Cerebellar nuclear complex (tissue), 1 donor: ENCODE data around the gene AIG1.

Experiments
- DNase-seq, 2 experiments: peaks; one replicate each; lab custom pipeline; 2025; lab: John Stamatoyannopoulos, UW

The AIG1 gene

DNA sequence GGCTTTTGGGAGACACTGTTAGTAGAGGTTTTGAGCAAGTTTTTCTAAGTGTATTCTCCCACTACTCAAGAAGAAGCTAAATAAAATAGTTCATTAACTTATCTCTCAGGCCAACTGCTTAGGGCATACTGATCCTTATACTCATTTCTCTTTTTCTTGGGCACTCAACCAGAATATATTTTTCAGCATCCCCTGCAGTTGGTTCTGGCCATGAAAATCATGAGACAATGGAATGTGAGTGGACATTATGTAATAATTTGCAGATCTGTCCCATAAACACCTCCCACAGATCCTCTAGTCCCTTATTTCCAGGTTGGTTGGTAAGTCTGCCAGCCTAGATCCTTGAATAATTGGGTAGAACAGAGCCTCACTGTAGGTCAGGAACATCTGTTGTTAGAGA, 136.7 kb downstream of the AIG1 start:
- no peak for DNase-seq

DNA sequence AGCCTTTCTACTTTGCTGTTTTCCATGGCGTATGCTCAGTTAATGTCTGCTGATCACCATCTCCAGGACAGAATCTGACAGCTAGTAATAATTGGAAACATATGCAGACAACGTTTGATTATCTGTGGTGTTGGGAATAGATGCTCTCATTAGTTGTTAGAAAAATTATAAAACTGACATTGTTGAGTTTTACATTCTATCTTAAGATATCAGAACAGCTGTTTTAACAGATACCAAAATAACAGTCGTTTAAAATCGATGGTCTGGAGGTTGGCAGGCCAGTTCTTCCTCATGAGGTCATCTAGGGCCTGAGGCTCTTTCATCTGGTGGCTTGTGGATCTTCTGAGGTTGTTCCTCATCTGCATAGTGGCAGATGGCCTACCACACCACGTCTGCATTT, 137.6 kb downstream of the AIG1 start:
- no peak for DNase-seq

DNA sequence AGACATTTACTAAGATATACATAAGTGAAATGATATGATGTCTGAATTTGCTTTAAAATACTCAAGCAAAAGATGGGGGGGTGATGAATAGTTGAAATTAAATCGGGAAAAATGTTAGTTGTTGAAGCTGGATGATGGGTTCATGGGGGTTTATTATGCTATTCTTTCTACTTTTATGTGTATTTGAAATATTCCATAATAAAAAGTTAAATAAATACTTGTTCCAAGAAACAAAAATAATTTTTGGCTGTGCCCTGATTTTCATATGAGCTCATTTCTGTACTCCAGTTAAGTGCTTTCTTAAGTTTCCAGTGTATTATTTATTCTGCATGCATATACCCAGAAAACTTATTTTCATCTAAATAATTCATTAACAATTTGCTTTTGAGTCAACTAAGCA, 138.6 kb downstream of the AIG1 start:
- DNase-seq: no peak

DNA sequence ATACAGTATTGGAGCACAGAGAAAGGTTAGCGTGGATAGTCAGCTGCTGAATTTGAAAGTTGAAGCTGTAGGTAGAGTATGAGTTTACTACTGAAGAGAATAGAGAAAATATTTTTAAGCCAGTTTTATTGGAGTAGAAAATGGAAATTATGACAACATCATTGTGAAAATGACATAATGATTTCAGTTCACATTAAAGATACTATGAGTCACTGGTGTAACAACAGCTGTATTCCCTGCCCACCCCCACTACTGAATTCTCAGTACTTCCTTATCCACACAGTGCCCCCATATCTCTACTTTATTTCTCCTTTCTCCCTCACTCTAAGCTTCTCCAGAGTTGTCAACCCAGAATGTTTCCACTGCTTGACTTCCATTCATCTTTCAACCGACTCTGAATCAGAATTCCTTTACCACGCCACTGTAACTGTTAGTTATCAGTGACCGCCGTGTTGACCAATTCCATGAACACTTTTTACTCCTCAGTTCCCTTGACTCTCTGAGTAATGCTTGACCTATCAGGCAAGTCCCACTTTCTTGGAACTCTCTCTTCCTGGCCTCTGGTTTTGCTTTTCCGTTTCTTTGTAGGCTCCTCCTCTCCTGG, 139.6 kb downstream of the AIG1 start:
- no peak for DNase-seq

DNA sequence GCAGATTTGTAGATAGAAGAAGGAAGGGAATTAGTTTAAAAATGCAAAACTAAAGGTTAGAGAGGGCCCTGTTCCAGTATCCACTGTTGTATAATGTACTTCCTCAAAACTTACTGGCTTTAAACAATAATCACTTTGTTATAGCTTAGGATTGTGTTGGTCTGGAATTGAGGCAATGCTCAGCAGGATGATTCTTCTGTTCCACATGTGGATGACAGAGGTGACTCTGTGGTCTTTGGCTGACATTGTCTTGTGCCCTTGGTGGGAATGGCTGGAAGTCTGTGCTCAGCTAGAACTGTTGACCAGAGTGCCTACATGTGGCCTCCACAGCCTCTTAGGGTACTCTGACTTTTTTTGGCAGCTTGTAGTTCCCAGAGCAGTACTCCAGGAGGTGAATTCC, 143.4 kb downstream of the AIG1 start:
- no peak for DNase-seq

DNA sequence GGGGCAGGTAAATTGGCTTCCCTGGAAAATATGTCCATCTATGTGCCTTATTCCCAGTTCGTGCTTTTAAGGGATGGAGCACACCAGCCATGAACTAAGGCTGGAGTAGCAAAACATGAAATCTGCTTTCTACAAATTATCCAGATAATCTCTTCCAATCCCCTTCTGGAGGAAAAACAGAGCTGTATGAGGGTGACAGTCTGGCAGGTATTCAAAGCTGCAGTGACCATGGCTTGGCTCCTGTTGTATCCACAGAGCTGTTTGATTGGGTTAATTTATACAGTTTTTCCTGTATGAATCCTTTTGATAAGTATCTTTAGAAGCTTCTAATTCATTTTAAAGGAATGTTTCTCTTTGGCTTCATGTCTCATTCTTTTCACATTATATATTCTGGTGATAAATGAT, 144.4 kb downstream of the AIG1 start:
- no peak for DNase-seq

DNA sequence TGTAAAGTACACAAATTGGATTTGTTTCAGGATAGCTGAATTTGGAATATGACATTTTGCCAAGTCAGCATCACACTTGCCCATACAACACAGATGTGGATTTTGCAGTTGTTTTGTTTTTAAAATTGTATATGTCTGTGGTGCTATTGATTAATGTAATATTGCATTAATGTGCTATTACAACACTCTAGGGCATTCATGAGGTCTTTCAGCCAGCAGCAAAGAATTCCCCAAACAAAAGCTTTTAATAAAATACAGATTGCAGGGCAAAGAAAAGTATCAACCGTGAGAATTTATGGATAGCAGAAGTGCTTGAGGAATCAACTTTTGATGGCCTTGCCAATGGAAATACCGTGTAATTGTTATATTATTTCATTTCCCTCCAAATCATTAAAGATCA, 144.9 kb downstream of the AIG1 start:
- no peak for DNase-seq

DNA sequence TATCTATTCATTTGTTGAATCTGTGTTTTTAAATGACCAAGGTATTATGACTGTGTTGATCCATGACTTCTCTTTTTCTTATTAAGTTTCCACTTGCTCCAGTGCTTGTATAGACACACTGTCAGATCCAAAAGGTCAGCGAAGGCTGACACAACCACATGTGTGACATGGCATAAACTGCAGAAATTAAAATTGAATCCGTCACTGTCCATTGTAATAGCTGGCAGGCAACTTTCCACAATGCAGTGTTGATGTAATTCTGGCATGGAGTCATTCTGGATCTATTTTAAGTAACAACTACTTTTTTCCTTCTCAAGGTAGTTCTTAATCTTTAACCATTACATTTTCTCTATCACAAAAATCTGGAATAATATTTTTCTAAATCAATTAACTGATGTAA, 145.3 kb downstream of the AIG1 start:
- no peak for DNase-seq

DNA sequence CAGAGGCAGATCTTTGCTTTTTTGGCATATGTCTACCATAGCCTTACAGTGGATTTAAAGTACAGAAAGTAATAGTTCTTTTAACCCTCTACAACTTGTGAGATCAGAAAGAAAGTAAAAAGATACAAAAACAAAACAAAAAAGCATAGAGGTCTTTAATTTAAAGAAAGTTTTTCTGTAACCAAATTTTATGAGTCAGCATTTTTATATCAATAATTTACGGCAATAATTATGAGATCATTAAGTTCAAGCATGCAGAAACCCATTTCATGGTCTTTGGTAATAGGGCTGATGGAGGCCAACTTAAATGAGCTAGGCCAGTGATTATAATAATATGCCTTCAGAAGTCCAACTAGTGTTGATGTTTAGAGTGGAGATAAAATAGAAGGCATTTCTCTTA, 145.9 kb downstream of the AIG1 start:
- DNase-seq: no peak

DNA sequence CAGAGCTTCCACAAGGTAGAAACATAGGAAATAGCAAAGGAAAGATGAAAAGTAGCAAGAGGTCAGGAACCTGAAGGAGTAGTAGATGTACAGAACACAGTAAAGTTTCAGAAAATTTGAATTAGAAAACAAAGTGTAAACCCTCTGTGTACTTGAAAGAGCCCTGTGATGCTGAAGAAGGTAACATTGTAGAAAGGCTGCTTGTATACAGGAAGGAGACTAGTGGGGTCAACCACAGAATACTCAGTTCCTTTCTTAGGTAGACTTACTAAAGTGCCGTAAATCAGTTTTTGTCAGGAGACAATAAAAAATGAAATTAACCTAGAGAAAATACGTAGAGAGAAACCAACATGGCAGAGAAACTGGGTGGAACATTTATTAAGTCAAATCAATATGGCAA, 149.7 kb downstream of the AIG1 start:
- DNase-seq: no peak

DNA sequence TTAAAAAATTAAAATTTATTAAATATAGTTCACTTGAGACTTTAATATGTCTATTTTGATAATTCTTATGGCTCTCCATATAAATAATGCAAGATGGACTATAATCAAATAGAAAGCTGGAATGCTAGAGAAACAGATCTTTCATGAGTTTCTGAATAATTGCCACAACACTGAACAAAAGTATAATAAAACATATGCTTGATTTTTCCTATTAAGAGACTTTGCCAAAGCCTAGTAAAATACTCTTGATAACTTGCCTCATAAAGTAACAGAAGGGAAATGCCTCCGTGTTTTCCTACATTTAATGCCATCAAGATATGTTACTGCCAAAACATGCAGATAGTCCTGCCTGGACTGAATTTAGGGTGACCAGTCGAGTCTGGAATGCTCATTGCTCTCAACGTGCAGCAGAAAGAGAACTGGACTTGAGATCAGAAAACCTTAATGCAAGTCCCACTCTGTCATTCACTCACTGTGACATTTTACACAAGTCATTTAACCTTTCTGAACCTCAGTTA, 153.2 kb downstream of the AIG1 start:
- DNase-seq: no peak

DNA sequence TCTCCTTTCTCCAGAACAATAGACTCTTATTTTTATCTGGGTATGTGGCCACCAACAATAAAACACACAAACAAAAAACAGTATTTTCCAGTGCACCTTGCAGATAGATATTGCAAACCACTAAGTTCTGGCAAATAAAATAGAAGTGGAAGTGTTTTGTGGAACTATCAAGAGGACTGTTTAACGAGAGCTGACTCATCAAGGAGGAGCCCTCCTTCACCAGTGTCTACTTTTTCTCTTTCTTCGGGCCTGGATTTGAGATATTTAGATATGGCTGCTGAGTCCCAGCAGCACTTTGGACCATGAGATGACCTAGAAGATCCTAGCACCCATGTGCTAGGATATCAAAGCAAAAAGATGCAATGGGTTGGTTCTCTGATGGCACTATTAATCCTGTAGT, 154.7 kb downstream of the AIG1 start:
- DNase-seq: no peak

DNA sequence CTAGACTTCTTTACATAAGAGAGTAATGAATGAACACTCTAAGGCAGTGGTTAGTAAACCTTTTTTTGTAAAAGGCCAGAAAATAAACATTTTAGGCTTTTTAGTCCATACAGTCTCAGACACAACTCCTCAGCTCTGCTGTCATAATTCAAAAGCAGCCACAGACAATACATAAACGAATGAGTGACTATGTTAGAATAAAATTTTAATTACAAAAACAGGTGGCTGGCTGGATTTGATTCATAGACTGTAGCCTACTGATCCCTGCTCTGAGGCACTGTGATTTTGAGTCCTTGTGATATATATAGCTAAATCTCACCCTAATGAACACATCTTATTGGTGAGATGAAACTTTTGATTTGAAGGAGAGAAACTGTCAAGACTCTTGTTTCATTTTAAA, 155.1 kb downstream of the AIG1 start:
- DNase-seq: no peak

DNA sequence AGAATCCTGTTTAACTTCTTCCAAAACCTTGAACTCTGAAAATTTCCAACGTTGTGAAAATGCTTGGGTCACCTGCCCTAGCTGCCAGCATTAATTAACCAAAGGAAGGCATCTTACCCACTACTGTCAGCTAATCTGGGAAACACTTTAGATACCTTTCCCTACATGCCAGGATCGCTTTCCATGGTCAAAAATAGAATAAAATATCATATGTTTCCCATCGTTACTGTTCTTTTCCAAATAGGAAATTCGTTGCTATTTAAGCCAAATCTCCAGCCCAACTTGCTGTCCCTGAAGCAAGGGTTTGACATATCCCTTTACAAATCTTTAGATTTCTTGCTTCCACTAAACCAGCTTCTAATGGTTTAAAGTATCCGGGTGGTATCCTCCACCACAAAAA, 157.5 kb downstream of the AIG1 start:
- DNase-seq: no peak

DNA sequence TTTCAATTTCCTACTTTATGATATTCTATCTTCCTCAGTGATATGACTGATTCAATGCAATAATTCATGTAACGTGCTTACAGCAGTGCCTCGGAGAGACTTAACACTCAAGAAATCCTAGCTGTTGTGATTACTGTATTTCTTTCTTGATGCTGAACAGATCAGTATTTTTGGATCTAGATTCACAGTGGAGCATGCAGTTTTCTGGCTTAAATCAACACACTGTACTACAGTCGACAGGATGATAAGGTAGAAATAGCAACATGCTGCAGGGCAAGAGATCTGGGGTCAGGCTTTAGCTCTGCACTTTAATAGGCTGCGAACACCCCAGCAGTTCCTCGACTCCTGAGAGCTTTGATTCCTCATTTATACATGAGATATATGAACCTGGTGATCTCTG, 161.0 kb downstream of the AIG1 start:
- no peak for DNase-seq

DNA sequence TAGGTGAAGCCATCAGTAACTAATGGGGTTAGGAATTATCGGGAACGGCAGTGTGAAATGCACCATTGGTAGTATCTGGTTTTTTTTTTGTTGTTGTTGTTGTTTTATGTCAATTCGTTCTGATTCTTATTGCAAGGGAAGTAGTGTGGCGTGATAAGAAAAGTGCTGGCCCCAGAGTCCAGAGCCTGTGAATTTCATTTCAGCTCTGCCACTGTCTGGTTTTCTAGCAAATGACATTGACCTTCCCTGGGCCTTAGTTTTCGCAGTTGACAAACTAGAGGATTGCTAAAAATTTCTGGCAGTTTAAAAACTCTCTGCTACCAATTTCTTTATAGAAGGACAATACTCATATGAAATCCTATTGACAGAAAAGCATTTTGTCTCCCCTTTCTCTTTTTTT, 161.6 kb downstream of the AIG1 start:
- DNase-seq: no peak

DNA sequence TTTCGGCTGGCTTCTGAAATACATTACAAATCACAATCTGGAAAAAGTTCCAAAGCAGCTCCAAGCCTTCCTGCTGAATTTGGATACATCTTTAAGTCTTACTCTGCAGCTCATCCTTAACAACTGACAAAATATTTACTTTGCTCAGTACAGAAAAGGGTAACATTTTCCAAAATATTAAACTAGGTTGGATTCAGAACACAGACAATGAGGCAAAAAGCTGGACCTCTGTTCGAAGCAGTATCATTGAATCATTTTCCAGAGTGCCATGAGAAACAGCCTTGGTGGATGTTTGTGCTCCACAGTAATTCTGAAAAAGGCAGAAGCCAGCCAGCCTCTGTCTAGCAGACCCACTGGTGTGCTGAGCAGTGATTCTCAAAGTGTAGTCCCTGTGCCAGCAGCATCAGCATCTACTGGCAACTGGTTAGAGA, 162.1 kb downstream of the AIG1 start:
- no peak for DNase-seq

DNA sequence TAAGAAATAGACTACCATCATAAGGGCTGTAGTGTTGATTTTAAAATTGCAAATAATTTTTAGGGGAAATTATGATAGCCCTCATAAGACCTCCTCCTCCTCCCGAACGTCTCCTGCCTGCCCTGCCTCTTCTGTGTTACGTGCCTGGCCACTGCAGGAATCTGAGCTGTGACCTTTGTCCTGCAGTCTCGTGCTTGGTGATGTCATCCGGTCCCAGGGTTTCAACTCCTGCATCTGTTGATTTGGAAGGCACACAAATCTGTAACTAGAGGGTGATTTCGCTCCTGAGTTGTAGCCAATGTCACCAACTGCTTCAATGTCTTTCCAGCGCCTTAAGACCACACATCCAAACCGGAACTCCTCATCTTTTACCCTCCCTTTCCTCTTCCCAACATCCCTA, 163.2 kb downstream of the AIG1 start:
- DNase-seq: no peak

DNA sequence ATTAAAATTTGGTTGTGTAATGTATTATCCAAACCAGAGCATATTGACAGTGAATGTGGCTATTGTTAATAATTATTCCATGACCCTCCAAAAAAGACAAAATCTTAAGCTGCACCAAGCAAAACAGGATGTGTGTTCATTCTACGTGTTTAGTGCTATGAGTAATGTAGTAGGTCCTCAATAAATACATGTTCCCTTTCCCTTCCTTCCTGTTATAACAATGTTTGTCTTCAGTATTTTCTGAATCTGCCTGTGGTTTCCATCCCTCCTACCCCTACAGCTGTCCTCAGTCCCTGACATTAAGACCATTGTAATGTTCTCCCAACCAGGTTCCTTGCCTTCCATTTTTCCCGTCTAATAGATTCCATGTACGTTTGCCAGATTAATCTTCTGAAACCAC, 163.8 kb downstream of the AIG1 start:
- DNase-seq: no peak

DNA sequence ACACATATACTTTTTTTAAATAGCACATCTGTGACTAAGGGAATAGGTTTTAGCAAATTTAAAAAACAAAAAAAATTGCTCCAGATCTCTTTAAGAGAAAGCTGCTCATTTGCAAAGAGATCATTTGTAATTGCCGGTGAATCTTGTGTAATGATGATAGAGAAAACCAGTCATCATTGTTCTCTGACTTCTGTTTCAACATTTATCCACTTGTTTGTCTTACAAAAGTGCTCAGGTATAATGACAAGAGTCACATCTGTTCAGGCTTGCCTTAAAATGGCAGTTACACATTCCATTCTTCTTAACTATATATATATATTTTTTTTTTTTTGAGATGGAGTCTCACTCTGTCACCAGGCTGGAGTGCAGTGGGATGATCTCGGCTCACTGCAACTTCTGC, 165.2 kb downstream of the AIG1 start:
- DNase-seq: no peak

DNA sequence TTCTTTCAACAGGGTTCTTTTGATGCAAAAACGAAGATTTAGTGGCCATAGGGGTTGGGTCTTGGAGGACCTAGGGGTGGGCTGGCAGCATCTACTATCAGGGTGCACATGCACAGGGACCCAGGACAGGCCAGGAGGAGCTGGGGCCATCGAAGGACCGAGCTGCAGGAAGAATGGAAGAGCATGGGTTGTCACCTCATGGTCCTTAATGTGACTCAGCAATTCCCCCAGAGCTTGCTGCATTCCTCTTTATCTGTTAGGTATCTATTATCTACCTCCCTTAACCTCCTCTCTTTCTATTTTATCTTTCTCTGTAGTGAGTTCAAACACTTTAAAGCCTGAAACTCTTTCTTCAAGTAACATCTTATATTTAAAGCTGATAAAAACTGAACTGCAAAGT, 167.0 kb downstream of the AIG1 start:
- no peak for DNase-seq

DNA sequence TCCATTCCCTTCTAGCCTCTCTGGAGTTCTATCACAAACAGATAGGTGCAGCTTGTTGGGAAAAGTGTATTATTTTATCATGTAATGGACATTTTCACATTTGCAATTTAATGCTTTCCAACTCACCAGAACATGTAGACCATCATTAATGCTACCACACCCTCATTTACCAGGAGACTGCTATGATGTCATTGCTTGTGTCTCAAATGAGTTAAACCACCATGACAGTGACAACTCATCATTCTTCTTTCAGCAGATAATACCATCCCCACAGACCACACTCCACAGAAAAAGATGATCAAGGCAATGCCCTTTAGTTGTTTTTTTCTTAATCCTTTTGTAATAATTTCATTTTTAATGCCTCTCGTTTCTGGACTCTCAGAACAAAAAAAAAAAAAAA, 168.7 kb downstream of the AIG1 start:
- DNase-seq: no peak

DNA sequence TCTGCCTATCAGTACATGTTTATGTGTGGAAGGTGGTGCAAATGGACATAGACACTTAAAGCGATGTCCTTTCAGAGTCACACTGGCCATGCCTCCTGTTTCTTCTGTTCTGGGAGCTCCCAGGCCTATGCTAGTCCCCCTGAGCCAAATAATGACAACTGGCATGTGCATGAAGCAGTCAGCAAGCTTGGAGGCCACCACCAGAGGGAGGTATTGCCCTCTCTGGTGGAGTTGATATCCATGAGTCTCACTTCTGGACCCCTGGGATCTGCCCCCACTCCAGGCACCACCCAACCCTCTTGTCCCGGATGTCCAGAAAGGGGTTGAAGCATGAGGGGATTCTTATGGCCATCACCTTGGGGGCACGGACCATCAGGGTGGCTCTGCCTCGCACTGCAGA, 172.2 kb downstream of the AIG1 start:
- DNase-seq: no peak

DNA sequence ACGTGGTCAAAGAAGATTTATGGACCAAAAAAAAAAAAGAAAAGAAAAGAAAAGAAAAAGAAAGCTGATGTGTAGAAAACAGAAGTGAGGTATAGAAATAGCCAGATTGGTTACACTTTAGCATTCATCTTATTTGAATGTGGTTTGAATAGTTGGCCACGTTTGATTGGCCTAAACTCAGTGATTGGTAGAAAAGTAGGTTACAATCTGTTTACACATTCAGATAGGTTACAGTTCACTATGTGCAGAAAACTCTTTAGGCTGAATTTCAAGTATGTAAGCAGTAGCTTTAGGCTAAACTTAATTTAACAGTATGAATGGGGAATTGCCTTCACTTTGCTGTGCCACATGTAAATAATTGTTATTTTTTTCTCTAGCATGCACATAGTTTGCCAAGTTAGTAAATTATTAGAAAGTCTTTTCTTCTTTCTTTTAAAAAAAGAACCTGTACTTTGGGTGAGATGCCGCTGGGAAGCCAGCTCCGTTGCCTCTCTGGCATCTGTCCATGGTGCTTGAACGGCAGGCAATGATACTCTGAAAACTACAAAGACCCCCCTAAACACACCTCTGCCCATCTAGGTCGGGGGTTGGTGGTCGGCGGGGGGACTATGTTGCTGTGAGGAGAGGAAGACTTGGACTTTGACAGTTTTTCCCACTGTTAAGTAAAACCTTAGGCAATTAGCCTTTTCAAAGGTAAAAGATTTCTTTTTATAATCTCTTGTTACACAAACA, 173.0 kb downstream of the AIG1 start:
- DNase-seq: no peak
